OCI-LY7 (cell line): Measurements from ENCODE around the gene RBM39. TPM values are rescaled to one million over a fixed set of nuclear protein-coding genes. Genes with fewer than 3 reads are reported as not detected.
"Not testable (repeated sequence)": the region's sequence is repeated elsewhere in the genome, so short reads cannot be mapped to it uniquely, and the experiment has no call there.

Experiments used
- BruUV-seq: library from RNA; stranded (reverse); fragments of 400-500 nt; replicated peaks from 2 replicates; lab custom pipeline; 2021; lab: Mats Ljungman, UMichigan
- CTCF ChIA-PET: fragments of 300-600 bp; sonication (Branson Sonifier 250); formaldehyde crosslinking; loops from one replicate; lab custom pipeline; 2022; ENCODE audit warnings: antibody characterized with exemption; ENCODE audit not compliant: unreplicated experiment; lab: Charles Lee
- POLR2A ChIA-PET: fragments of 300-600 bp; sonication (Branson Sonifier 250); formaldehyde crosslinking; loops from one replicate; lab custom pipeline; 2022; ENCODE audit warnings: antibody characterized with exemption; lab: Charles Lee
- DNase-seq: peaks from one replicate; pipeline ENCODE4 v3.0.0-alpha.2; 2015; ENCODE audit warnings: low spot score
- H2AFZ ChIP-seq: fragments of 200-600 bp; sonication (generic), shearing (Covaris generic); 2 replicates; pipeline ENCODE4 v1.6.1; 2014; ENCODE audit warnings: mild to moderate bottlenecking, antibody characterized with exemption, low read length, moderate library complexity
- H3K27ac ChIP-seq: fragments of 200-600 bp; sonication (generic); 2 replicates; pipeline ENCODE4 v1.5.1; 2014; ENCODE audit warnings: mixed run types, low read depth, mild to moderate bottlenecking, moderate library complexity, low read length, inconsistent platforms; ENCODE audit not compliant: poor library complexity, severe bottlenecking
- H3K36me3 ChIP-seq: fragments of 200-600 bp; sonication (generic); 2 replicates; pipeline ENCODE4 v1.6.1; 2014; ENCODE audit warnings: mild to moderate bottlenecking, antibody characterized with exemption, low read length, moderate library complexity, mixed read lengths; ENCODE audit not compliant: insufficient read depth
- H3K4me1 ChIP-seq: fragments of 200-600 bp; sonication (generic); 2 replicates; pipeline ENCODE4 v1.5.1; 2014; ENCODE audit warnings: mild to moderate bottlenecking, low read length; ENCODE audit not compliant: insufficient read depth, poor library complexity, severe bottlenecking
- H3K4me2 ChIP-seq: fragments of 200-600 bp; sonication (generic); 2 replicates; pipeline ENCODE4 v1.6.1; 2014; ENCODE audit warnings: mild to moderate bottlenecking, low read length
- H3K4me3 ChIP-seq: fragments of 200-600 bp; sonication (generic); 2 replicates; pipeline ENCODE4 v1.5.1; 2014; ENCODE audit warnings: mild to moderate bottlenecking, low read depth, low read length; ENCODE audit not compliant: poor library complexity, severe bottlenecking
- H3K79me2 ChIP-seq: fragments of 200-600 bp; sonication (generic); 2 replicates; pipeline ENCODE4 v1.6.1; 2016; ENCODE audit warnings: low read depth, mild to moderate bottlenecking, low read length, moderate library complexity, mixed read lengths; ENCODE audit not compliant: insufficient read depth
- H3K9me2 ChIP-seq: fragments of 200-600 bp; sonication (generic); 2 replicates; pipeline ENCODE4 v1.6.1; 2016; ENCODE audit warnings: mild to moderate bottlenecking, low read length, mixed read lengths; ENCODE audit not compliant: insufficient read depth
- H3K9me3 ChIP-seq: fragments of 200-600 bp; sonication (generic); 2 replicates; pipeline ENCODE4 v1.6.1; 2014; ENCODE audit warnings: mild to moderate bottlenecking, mixed run types, low read length, mixed read lengths
- H4K20me1 ChIP-seq: fragments of 200-600 bp; sonication (generic); 2 replicates; pipeline ENCODE4 v1.6.1; 2014; ENCODE audit warnings: mild to moderate bottlenecking, antibody characterized with exemption, low read length, moderate library complexity, mixed read lengths; ENCODE audit not compliant: insufficient read depth
- CTCF ChIP-seq: fragments of 200-600 bp; sonication (generic); conservative IDR thresholded peaks from 2 replicates; pipeline ENCODE4 v1.5.1; 2014; ENCODE audit warnings: mild to moderate bottlenecking, antibody characterized with exemption, low read length, moderate library complexity, mixed read lengths
- EZH2phosphoT487 ChIP-seq: fragments of 200-600 bp; sonication (generic); IDR thresholded peaks from 2 replicates; pipeline ENCODE4 v1.6.1; 2018; ENCODE audit warnings: low read depth, borderline replicate concordance, mild to moderate bottlenecking, mixed run types, antibody characterized with exemption, low read length, moderate library complexity, mixed read lengths
- intact Hi-C: fragments of 100-400 bp; cut with micrococcal nuclease; formaldehyde crosslinking; loops from one replicate; pipeline ENCODE4 v1.10.0; 2022; ENCODE audit not compliant: unreplicated experiment
- total RNA-seq, 2 experiments: library from RNA; depleted of rRNA in 1 of 2; stranded (reverse); fragments of >200 nt in 1 of 2; shearing (Covaris generic) in 1 of 2; gene quantifications; 2 replicates each; pipeline ENCODE4 v1.2.3, GENCODE V29; 2014 to 2022

RBM39 gene
- total RNA-seq, 2 experiments from 2014 or later = 346 to 431 TPM

GRCh38 chr20:35791097-35791496 lies 49.0 kb upstream of the RBM39 start:
- ChIA-PET POLR2A (no interaction called here), CTCF (no interaction called here)
- no peak overlapping the region for H3K4me3 ChIP-seq
- H3K4me1 ChIP-seq = peaks cover under 1% of the 10 kb centered on the region
- H3K79me2 ChIP-seq = no peaks in the 10 kb centered on the region; the same call in 1 of the 2 replicates
- 0 out of 2 replicates have a peak, but pooled peaks cover 7% of the 10 kb centered on the region for H3K36me3 ChIP-seq
- no peaks in the 10 kb centered on the region for H3K9me2 ChIP-seq
- H3K4me2 ChIP-seq = no peak overlapping the region
- H2AFZ ChIP-seq = no peak overlapping the region
- intact Hi-C loops = no loop called here
- DNase-seq = no peak
- no peaks in the 10 kb centered on the region for H3K9me3 ChIP-seq
- no peaks in the 10 kb centered on the region for H4K20me1 ChIP-seq
- BruUV-seq = no TSS peak
- H3K27ac ChIP-seq = no peak overlapping the region
- TF ChIP-seq EZH2phosphoT487 (no peak), CTCF (no peak)

DNA sequence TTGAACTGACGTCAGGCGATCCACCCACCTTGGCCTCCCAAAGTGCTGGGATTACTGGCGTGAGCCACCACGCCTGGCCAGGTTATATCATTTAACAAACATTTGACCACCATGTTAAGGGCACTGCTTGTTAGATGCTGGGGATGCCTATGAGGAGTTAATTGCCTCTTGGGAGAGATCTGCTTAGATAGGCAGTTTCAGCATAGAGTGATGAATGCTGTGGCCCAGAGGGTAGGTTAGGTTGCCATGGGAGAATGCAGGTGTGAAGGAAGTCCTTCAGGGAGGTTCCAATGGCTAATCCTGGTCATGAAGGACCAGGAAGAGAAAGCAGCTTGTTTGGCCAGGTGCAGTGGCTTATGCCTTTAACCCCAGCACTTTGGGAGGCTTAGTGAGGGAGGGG lies 46.7 kb upstream of the RBM39 start:
- ChIA-PET CTCF (no interaction called here), POLR2A (interaction anchor here (1.4 kb wide), 1 partner anchor 46 kb away, joined by 3 read pairs; the partner anchor contains the start of gene RBM39)
- no peak for TF ChIP-seq EZH2phosphoT487
- TF ChIP-seq CTCF = no peak

DNA sequence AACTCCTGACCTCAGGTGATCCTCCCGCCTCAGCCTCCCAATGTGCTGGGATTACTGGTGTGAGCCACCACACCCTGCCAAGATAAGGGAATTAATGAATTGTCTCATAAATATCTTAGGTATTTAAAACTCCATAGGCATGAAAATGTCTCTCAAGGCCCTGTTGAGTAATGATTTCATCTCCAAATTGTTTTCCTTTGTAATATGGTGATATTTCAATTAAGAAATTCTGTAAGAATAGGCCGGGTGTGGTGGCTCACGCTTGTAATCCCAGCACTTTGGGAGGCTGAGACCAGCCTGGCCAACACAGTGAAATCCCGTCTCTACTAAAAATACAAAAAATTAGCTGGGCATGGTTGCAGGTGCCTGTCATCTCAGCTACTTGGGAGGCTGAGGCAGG lies 43.5 kb upstream of the RBM39 start:
- H3K9me3 ChIP-seq, H4K20me1 ChIP-seq, CTCF ChIA-PET, H3K4me3 ChIP-seq, H3K4me2 ChIP-seq, H2AFZ ChIP-seq, intact Hi-C loops, DNase-seq, BruUV-seq, H3K4me1 ChIP-seq, H3K9me2 ChIP-seq, H3K27ac ChIP-seq: not testable (repeated sequence)
- POLR2A ChIA-PET = interaction anchor here (0.7 kb wide), 2 partner anchors 332 to 541 kb away, joined by 3 to 4 read pairs; no protein-coding TSS in a partner anchor
- Histone ChIP-seq H3K79me2 (peaks cover 24% of the 10 kb centered on the region; the same call in 1 of the 2 replicates), H3K36me3 (peaks cover 39% of the 10 kb centered on the region)

More for the DNA sequence above, 46.7 kb upstream of the RBM39 start:
- no TSS peak for BruUV-seq
- Histone ChIP-seq H3K9me3 (no peaks in the 10 kb centered on the region), H3K79me2 (peaks cover 9% of the 10 kb centered on the region; the same call in 1 of the 2 replicates), H3K4me1 (no peaks in the 10 kb centered on the region), H3K27ac (no peak overlapping the region), H3K36me3 (peaks cover 16% of the 10 kb centered on the region), H2AFZ (no peak overlapping the region), H3K4me3 (no peak overlapping the region), H4K20me1 (no peaks in the 10 kb centered on the region), H3K4me2 (no peak overlapping the region), H3K9me2 (no peaks in the 10 kb centered on the region)
- intact Hi-C loops = no loop called here
- no peak for DNase-seq

GRCh38 chr20:35783811-35784210 lies 41.8 kb upstream of the RBM39 start:
- H4K20me1 ChIP-seq, H2AFZ ChIP-seq, H3K27ac ChIP-seq, CTCF ChIA-PET, BruUV-seq, H3K4me1 ChIP-seq, intact Hi-C loops, DNase-seq, H3K9me3 ChIP-seq, H3K9me2 ChIP-seq, H3K4me3 ChIP-seq, H3K4me2 ChIP-seq: not testable (repeated sequence)
- peaks cover 50% of the 10 kb centered on the region for H3K36me3 ChIP-seq
- H3K79me2 ChIP-seq = peaks cover 28% of the 10 kb centered on the region; the same call in 1 of the 2 replicates
- POLR2A ChIA-PET = interaction anchor here (0.6 to 0.8 kb wide), 2 partner anchors 12 to 20 kb away, joined by 3 read pairs; partner anchors contain the start of gene PHF20
